Fibroblast of lung (primary cell): ENCODE measurements around the gene SMC6.

Experiments
- EZH2 ChIP-seq: IDR thresholded peaks from 2 replicates; pipeline ENCODE4 v1.5.1; 2012; ENCODE audit warnings: low read length, control low read depth, mild to moderate bottlenecking; ENCODE audit errors: missing control alignments
- TF ChIP-seq, protein P1 (sequence below), 2 donors: IDR thresholded peaks in 1 of 2; conservative IDR thresholded peaks in 1 of 2; 1 replicate in 1 of 2; 2 replicates in 1 of 2; pipeline ENCODE4 v1.5.1; 2011 to 2012; ENCODE audit warnings: low read length in 2 of 2, control low read depth in 1 of 2, inconsistent platforms in 1 of 2, low read depth in 1 of 2, mild to moderate bottlenecking in 1 of 2

DNA sequence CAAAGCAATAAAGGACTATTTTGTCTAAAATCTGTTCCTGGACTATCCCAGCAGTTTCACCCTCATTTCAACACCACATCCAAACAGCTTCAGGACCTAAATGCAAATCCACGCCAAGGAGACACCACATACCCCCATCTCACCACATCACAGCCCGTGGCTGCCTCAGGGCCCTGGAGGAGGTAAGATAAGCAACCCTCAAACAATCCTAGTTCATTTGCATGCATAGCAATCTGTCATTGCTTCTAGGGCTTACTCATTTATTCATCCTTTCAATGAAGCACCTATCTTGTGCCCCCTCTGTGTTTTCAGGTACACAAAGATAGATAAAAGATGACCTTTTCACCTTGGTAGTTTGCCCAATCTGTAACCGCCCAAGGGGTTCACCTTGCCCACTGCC lies 126.6 kb downstream of the SMC6 start:
- TF ChIP-seq, protein P1, sequence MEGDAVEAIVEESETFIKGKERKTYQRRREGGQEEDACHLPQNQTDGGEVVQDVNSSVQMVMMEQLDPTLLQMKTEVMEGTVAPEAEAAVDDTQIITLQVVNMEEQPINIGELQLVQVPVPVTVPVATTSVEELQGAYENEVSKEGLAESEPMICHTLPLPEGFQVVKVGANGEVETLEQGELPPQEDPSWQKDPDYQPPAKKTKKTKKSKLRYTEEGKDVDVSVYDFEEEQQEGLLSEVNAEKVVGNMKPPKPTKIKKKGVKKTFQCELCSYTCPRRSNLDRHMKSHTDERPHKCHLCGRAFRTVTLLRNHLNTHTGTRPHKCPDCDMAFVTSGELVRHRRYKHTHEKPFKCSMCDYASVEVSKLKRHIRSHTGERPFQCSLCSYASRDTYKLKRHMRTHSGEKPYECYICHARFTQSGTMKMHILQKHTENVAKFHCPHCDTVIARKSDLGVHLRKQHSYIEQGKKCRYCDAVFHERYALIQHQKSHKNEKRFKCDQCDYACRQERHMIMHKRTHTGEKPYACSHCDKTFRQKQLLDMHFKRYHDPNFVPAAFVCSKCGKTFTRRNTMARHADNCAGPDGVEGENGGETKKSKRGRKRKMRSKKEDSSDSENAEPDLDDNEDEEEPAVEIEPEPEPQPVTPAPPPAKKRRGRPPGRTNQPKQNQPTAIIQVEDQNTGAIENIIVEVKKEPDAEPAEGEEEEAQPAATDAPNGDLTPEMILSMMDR (conservative IDR thresholded peaks at IDR 0.05 in 1 of 2, IDR thresholded peaks at IDR 0.05 in 1 of 2; ENCODE audit: low read depth in 1 of 2, low read length in 2 of 2) = no peak
- no peak for TF ChIP-seq EZH2
